ENCODE data around the gene MRPS23. TPM values are rescaled to one million over a fixed set of nuclear protein-coding genes. Genes with fewer than 3 reads are reported as not detected.
A peak's percentile ranks its signal among the peaks of the same experiment; 100 is the strongest.

MRPS23 gene
- total and polyA plus RNA-seq, 2 of the 13 experiments (the other 11 are each of a cell fraction or from before 2014, with no cell fraction given): 63.2 to 181 TPM

GRCh38 chr17:57862694-57863667 is 13.1 kb upstream of the MRPS23 start (continued):
- no peak; the same call in 1 of the 2 replicates for TF ChIP-seq ZNF503 (CRISPR knock-in tag; IDR thresholded peaks at IDR 0.05)
- 0 out of 2 replicates have a peak, but pooled peaks have one; percentile 30 for TF ChIP-seq ZBTB34 (CRISPR knock-in tag; IDR thresholded peaks at IDR 0.05)
- TF ChIP-seq NFYB (CRISPR knock-in tag; IDR thresholded peaks at IDR 0.05): peak; percentile 93
- TF ChIP-seq ZBTB3 (CRISPR knock-in tag; IDR thresholded peaks at IDR 0.05; ENCODE audit: borderline replicate concordance, low read depth): no peak
- TF ChIP-seq, protein P1, sequence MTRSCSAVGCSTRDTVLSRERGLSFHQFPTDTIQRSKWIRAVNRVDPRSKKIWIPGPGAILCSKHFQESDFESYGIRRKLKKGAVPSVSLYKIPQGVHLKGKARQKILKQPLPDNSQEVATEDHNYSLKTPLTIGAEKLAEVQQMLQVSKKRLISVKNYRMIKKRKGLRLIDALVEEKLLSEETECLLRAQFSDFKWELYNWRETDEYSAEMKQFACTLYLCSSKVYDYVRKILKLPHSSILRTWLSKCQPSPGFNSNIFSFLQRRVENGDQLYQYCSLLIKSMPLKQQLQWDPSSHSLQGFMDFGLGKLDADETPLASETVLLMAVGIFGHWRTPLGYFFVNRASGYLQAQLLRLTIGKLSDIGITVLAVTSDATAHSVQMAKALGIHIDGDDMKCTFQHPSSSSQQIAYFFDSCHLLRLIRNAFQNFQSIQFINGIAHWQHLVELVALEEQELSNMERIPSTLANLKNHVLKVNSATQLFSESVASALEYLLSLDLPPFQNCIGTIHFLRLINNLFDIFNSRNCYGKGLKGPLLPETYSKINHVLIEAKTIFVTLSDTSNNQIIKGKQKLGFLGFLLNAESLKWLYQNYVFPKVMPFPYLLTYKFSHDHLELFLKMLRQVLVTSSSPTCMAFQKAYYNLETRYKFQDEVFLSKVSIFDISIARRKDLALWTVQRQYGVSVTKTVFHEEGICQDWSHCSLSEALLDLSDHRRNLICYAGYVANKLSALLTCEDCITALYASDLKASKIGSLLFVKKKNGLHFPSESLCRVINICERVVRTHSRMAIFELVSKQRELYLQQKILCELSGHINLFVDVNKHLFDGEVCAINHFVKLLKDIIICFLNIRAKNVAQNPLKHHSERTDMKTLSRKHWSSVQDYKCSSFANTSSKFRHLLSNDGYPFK (CRISPR knock-in tag; IDR thresholded peaks at IDR 0.05; ENCODE audit: borderline replicate concordance): peak; percentile 15; the same call in 1 of the 2 replicates
- TF ChIP-seq PPARG (CRISPR knock-in tag; conservative IDR thresholded peaks at IDR 0.05): no peak; the same call in 1 of the 2 replicates
- TF ChIP-seq, protein P2, sequence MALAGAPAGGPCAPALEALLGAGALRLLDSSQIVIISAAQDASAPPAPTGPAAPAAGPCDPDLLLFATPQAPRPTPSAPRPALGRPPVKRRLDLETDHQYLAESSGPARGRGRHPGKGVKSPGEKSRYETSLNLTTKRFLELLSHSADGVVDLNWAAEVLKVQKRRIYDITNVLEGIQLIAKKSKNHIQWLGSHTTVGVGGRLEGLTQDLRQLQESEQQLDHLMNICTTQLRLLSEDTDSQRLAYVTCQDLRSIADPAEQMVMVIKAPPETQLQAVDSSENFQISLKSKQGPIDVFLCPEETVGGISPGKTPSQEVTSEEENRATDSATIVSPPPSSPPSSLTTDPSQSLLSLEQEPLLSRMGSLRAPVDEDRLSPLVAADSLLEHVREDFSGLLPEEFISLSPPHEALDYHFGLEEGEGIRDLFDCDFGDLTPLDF (CRISPR knock-in tag; IDR thresholded peaks at IDR 0.05): no peak
- TF ChIP-seq ZMAT3 (CRISPR knock-in tag; conservative IDR thresholded peaks at IDR 0.05): peak; percentile 69; the same call in 1 of the 2 replicates
- TF ChIP-seq ZNF781 (CRISPR knock-in tag; IDR thresholded peaks at IDR 0.05; ENCODE audit: borderline replicate concordance, not compliant biosample characterization): no peak
- peak; percentile 16; the same call in 1 of the 2 replicates for TF ChIP-seq MAX (IDR thresholded peaks at IDR 0.05)
- peak; percentile 55; the same call in 1 of the 2 replicates for TF ChIP-seq HNF4A (CRISPR knock-in tag; IDR thresholded peaks at IDR 0.05)
- TF ChIP-seq NFIB (CRISPR knock-in tag; IDR thresholded peaks at IDR 0.05; ENCODE audit: borderline replicate concordance): no peak
- no peak for TF ChIP-seq HCFC1 (IDR thresholded peaks at IDR 0.05; ENCODE audit: low read depth, low read length)
- no peak for TF ChIP-seq ZNF382 (CRISPR knock-in tag; IDR thresholded peaks at IDR 0.05; ENCODE audit: borderline replicate concordance)
- no peak for TF ChIP-seq TCF7 (IDR thresholded peaks at IDR 0.05; ENCODE audit: low read depth)
- no peak for TF ChIP-seq SP1 (IDR thresholded peaks at IDR 0.05)
- TF ChIP-seq SP1 (CRISPR knock-in tag; IDR thresholded peaks at IDR 0.05): no peak
- TF ChIP-seq THAP7 (CRISPR knock-in tag; IDR thresholded peaks at IDR 0.05): no peak
- peak; percentile 40; the same call in 1 of the 2 replicates for TF ChIP-seq ELF1 (CRISPR knock-in tag; IDR thresholded peaks at IDR 0.05)
- no peak for TF ChIP-seq NFE2L1 (CRISPR knock-in tag; IDR thresholded peaks at IDR 0.05; ENCODE audit: borderline replicate concordance)
- peak; percentile 80 for TF ChIP-seq MED1 (CRISPR knock-in tag; IDR thresholded peaks at IDR 0.05)

Measured in HepG2 (cell line).